ENCODE data around the gene PDE3A. TPM values are rescaled to one million over a fixed set of nuclear protein-coding genes. Genes with fewer than 3 reads are reported as not detected.

PDE3A gene
- total and polyA plus RNA-seq, 4 experiments from 2014 or later = not detected

DNA sequence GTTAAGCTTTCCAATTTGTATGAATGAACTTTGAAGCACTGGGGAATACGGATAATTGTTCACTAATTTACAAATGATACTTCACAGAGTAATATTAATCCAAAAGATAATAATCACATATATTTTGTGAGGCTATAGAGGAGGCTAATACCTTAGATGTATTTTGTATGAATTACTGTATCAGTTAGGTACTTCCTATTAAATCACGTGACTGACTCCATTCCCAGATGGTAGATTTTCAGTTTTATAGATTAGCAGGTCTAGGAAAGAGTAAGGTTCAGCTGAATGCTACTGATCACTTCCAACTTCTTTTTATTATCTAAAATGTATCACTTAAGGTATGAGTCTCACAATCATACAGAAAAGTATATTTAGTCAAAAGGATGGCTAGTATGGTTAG is 133.6 kb downstream of the PDE3A start:
- H3K4me1 Mint-ChIP-seq = no peaks in the 10 kb centered on the region
- Histone ChIP-seq H3K4me1 (ENCODE audit: insufficient read depth, low read length) (no peaks in the 10 kb centered on the region), H3K9me3 (ENCODE audit: control insufficient read depth in 1 of 2, low read length in 2 of 2) (no peaks in the 10 kb centered on the region), H3K27me3 (ENCODE audit: insufficient read depth, low read length) (no peaks in the 10 kb centered on the region), H3K4me3 (ENCODE audit: low read length in 2 of 2) (no peak overlapping the region), H3K27ac (ENCODE audit: low read depth, low read length) (no peak overlapping the region), H3K36me3 (ENCODE audit: insufficient read depth, low read length) (no peaks in the 10 kb centered on the region)
- ChIA-PET POLR2A (ENCODE audit: partially characterized antibody) (no interaction called here), CTCF (ENCODE audit: partially characterized antibody) (no interaction called here)
- H3K27ac Mint-ChIP-seq = no peak overlapping the region
- H3K9me3 Mint-ChIP-seq = peaks cover 0 to 2% (median 0%) of the 10 kb centered on the region in 8 donors
- intact Hi-C loops (cut with micrococcal nuclease) = no loop called here
- no peaks in the 10 kb centered on the region for H3K36me3 Mint-ChIP-seq
- no peaks in the 10 kb centered on the region for H3K27me3 Mint-ChIP-seq
- no peak for DNase-seq
- H3K4me3 Mint-ChIP-seq = no peak overlapping the region

DNA sequence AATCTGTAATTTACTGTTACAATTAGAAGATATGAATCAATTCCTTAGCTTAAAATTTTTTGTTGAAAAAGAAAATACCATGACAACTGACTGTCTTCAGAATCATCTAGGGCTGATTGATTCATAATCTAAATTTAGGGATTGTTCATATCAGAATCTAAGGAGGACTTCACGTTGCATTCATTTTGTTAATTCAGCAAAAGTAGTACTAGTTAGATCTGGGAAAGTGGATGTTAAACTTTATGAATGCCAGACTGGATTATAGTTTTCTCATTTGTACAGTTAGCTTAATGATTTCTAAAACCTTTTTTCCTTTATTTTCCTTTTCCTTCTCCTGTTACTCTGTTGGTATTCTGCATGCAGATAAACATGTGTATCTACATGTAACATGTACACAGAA is 135.5 kb downstream of the PDE3A start:
- DNase-seq = no peak
- Mint-ChIP-seq H3K9me3 (peaks cover 0 to 2% (median 0%) of the 10 kb centered on the region in 8 donors), H3K27ac (no peak overlapping the region), H3K4me3 (no peak overlapping the region), H3K36me3 (no peaks in the 10 kb centered on the region), H3K27me3 (no peaks in the 10 kb centered on the region), H3K4me1 (no peaks in the 10 kb centered on the region)
- CTCF ChIA-PET (ENCODE audit: partially characterized antibody) = no interaction called here
- no peaks in the 10 kb centered on the region for H3K27me3 ChIP-seq (ENCODE audit: insufficient read depth, low read length)
- intact Hi-C loops (cut with micrococcal nuclease) = no loop called here
- no peaks in the 10 kb centered on the region for H3K4me1 ChIP-seq (ENCODE audit: insufficient read depth, low read length)
- POLR2A ChIA-PET (ENCODE audit: partially characterized antibody) = no interaction called here
- H3K4me3 ChIP-seq (ENCODE audit: low read length in 2 of 2) = no peak overlapping the region
- H3K36me3 ChIP-seq (ENCODE audit: insufficient read depth, low read length) = no peaks in the 10 kb centered on the region
- H3K27ac ChIP-seq (ENCODE audit: low read depth, low read length) = no peak overlapping the region
- no peaks in the 10 kb centered on the region for H3K9me3 ChIP-seq (ENCODE audit: control insufficient read depth in 1 of 2, low read length in 2 of 2)

DNA sequence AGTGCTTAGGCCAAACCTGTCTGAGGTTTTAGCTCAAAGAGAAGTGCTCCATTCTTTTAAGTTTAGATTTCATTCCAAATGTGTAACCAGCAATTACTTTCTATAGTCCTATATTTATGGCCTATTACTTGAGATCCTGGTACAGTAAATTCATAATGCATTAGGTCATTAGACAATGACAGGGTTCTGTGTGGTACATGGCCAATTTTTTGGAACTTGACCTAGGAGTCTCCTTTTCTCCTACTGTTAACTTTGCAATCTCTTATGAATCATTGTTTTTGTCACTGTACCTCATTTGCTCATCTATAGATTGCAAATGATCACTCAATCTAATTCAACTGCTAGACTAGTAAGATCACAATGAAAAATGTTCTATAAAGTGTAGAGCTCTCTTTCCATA is 136.7 kb downstream of the PDE3A start:
- CTCF ChIA-PET (ENCODE audit: partially characterized antibody) = no interaction called here
- no peaks in the 10 kb centered on the region for H3K27me3 ChIP-seq (ENCODE audit: insufficient read depth, low read length)
- intact Hi-C loops (cut with micrococcal nuclease) = no loop called here
- Mint-ChIP-seq H3K4me3 (no peak overlapping the region), H3K27ac (no peak overlapping the region), H3K27me3 (no peaks in the 10 kb centered on the region), H3K9me3 (no peaks in the 10 kb centered on the region), H3K36me3 (no peaks in the 10 kb centered on the region), H3K4me1 (no peaks in the 10 kb centered on the region)
- H3K27ac ChIP-seq (ENCODE audit: low read depth, low read length) = no peak overlapping the region
- H3K9me3 ChIP-seq (ENCODE audit: control insufficient read depth in 1 of 2, low read length in 2 of 2) = no peaks in the 10 kb centered on the region
- no peak for DNase-seq
- H3K36me3 ChIP-seq (ENCODE audit: insufficient read depth, low read length) = no peaks in the 10 kb centered on the region
- H3K4me1 ChIP-seq (ENCODE audit: insufficient read depth, low read length) = no peaks in the 10 kb centered on the region
- no peak overlapping the region for H3K4me3 ChIP-seq (ENCODE audit: low read length in 2 of 2)
- POLR2A ChIA-PET (ENCODE audit: partially characterized antibody) = no interaction called here

DNA sequence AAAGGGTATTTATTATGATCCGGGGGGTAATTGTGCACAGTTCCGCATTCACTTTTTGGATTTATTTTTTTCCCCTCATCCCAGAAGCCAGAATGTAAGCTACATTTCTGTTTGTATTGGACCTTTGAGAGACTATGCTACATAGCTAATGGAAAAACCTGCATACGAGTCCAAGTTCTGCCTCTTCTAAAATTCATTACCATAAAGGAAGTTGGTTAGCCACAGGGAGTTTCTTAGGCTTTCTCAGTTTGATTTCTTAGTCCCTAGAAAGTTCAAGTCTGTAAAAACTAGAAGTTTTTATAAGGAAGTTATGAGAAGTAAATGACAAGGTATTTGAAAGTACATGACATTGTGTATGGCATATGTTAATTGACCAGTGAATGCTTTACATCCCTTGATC is 138.7 kb downstream of the PDE3A start:
- Histone ChIP-seq H3K4me3 (ENCODE audit: low read length in 2 of 2) (no peak overlapping the region), H3K4me1 (ENCODE audit: insufficient read depth, low read length) (no peaks in the 10 kb centered on the region), H3K9me3 (ENCODE audit: control insufficient read depth in 1 of 2, low read length in 2 of 2) (no peaks in the 10 kb centered on the region), H3K27ac (ENCODE audit: low read depth, low read length) (no peak overlapping the region), H3K27me3 (ENCODE audit: insufficient read depth, low read length) (no peaks in the 10 kb centered on the region), H3K36me3 (ENCODE audit: insufficient read depth, low read length) (no peaks in the 10 kb centered on the region)
- H3K4me1 Mint-ChIP-seq = no peaks in the 10 kb centered on the region
- no peaks in the 10 kb centered on the region for H3K36me3 Mint-ChIP-seq
- no peaks in the 10 kb centered on the region for H3K27me3 Mint-ChIP-seq
- intact Hi-C loops (cut with micrococcal nuclease) = no loop called here
- CTCF ChIA-PET (ENCODE audit: partially characterized antibody) = no interaction called here
- H3K4me3 Mint-ChIP-seq = no peak overlapping the region
- H3K27ac Mint-ChIP-seq = no peak overlapping the region
- no peaks in the 10 kb centered on the region for H3K9me3 Mint-ChIP-seq
- POLR2A ChIA-PET (ENCODE audit: partially characterized antibody) = no interaction called here
- DNase-seq = no peak

DNA sequence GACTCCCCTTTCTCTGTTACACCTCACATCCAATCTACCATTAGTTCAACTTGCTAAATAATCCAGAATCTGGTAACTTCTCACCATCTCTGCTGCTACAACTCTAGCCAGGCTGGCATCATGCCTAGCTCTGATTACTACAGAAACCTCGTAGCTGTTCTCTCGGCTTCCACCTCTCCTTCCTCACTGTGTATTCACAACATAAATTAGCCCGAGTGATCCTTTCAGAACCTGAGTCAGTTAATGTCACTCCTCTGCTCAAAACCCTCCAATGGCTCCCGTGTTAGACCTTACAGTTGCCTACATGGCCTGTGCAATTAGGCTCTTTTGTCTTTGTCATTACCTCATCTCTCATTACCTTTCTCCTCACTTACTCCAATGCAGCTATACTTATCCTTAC is 139.4 kb downstream of the PDE3A start:
- Histone ChIP-seq H3K27me3 (ENCODE audit: insufficient read depth, low read length) (no peaks in the 10 kb centered on the region), H3K4me1 (ENCODE audit: insufficient read depth, low read length) (no peaks in the 10 kb centered on the region), H3K9me3 (ENCODE audit: control insufficient read depth in 1 of 2, low read length in 2 of 2) (no peaks in the 10 kb centered on the region), H3K27ac (ENCODE audit: low read depth, low read length) (no peak overlapping the region), H3K4me3 (ENCODE audit: low read length in 2 of 2) (no peak overlapping the region), H3K36me3 (ENCODE audit: insufficient read depth, low read length) (no peaks in the 10 kb centered on the region)
- Mint-ChIP-seq H3K9me3 (no peaks in the 10 kb centered on the region), H3K27me3 (no peaks in the 10 kb centered on the region), H3K4me1 (no peaks in the 10 kb centered on the region), H3K36me3 (no peaks in the 10 kb centered on the region), H3K27ac (no peak overlapping the region), H3K4me3 (no peak overlapping the region)
- intact Hi-C loops (cut with micrococcal nuclease) = no loop called here
- no peak for DNase-seq
- POLR2A ChIA-PET (ENCODE audit: partially characterized antibody) = no interaction called here
- CTCF ChIA-PET (ENCODE audit: partially characterized antibody) = no interaction called here

DNA sequence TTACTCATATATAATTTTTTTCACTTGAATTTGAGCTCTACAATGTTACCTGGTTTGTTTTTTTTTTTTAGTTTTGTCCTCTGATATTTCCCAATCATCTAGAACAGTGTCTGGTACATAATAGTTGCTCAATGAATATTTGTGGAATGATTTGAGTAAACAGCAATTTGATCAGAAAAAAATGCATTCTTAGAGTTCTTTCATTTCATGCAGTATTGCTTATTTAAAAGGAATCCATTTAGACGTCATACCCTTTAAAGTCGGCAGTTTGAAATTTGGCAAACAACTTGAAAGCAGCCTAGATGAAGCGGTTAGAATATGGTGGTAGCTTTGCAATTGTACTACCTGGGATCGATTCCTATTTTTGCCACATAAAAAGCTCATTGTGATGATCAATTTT is 140.0 kb downstream of the PDE3A start:
- H3K4me3 Mint-ChIP-seq = no peak overlapping the region
- Histone ChIP-seq H3K9me3 (ENCODE audit: control insufficient read depth in 1 of 2, low read length in 2 of 2) (no peaks in the 10 kb centered on the region), H3K4me3 (ENCODE audit: low read length in 2 of 2) (no peak overlapping the region), H3K36me3 (ENCODE audit: insufficient read depth, low read length) (no peaks in the 10 kb centered on the region), H3K27ac (ENCODE audit: low read depth, low read length) (no peak overlapping the region), H3K4me1 (ENCODE audit: insufficient read depth, low read length) (no peaks in the 10 kb centered on the region), H3K27me3 (ENCODE audit: insufficient read depth, low read length) (no peaks in the 10 kb centered on the region)
- no peak for DNase-seq
- no peaks in the 10 kb centered on the region for H3K27me3 Mint-ChIP-seq
- H3K36me3 Mint-ChIP-seq = no peaks in the 10 kb centered on the region
- no peak overlapping the region for H3K27ac Mint-ChIP-seq
- intact Hi-C loops (cut with micrococcal nuclease) = no loop called here
- H3K4me1 Mint-ChIP-seq = no peaks in the 10 kb centered on the region
- ChIA-PET POLR2A (ENCODE audit: partially characterized antibody) (no interaction called here), CTCF (ENCODE audit: partially characterized antibody) (no interaction called here)
- no peaks in the 10 kb centered on the region for H3K9me3 Mint-ChIP-seq

DNA sequence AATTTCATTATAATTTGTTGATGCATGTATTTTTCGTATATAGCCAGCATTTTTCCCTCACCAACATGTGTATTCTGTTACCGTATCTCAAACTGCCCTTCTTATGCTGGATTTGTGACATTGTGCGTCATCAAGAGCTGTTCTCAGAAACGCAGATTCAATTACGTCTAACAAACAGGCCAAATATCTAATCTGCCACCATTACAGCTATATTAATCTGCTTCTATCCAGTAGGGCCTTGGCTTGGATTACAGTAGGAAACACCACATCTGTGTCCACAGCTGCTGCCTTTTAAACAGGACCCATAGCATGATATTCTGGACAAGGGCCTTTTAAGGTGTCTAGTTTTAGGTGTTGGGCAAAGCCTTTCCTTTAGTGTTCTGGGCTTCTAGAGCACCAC is 140.6 kb downstream of the PDE3A start:
- Mint-ChIP-seq H3K36me3 (no peaks in the 10 kb centered on the region), H3K27ac (no peak overlapping the region), H3K9me3 (no peaks in the 10 kb centered on the region), H3K4me3 (no peak overlapping the region), H3K27me3 (no peaks in the 10 kb centered on the region), H3K4me1 (no peaks in the 10 kb centered on the region)
- Histone ChIP-seq H3K4me1 (ENCODE audit: insufficient read depth, low read length) (no peaks in the 10 kb centered on the region), H3K27me3 (ENCODE audit: insufficient read depth, low read length) (no peaks in the 10 kb centered on the region), H3K4me3 (ENCODE audit: low read length in 2 of 2) (no peak overlapping the region), H3K9me3 (ENCODE audit: control insufficient read depth in 1 of 2, low read length in 2 of 2) (no peaks in the 10 kb centered on the region), H3K36me3 (ENCODE audit: insufficient read depth, low read length) (no peaks in the 10 kb centered on the region), H3K27ac (ENCODE audit: low read depth, low read length) (no peak overlapping the region)
- ChIA-PET CTCF (ENCODE audit: partially characterized antibody) (no interaction called here), POLR2A (ENCODE audit: partially characterized antibody) (no interaction called here)
- no peak for DNase-seq
- intact Hi-C loops (cut with micrococcal nuclease) = no loop called here

DNA sequence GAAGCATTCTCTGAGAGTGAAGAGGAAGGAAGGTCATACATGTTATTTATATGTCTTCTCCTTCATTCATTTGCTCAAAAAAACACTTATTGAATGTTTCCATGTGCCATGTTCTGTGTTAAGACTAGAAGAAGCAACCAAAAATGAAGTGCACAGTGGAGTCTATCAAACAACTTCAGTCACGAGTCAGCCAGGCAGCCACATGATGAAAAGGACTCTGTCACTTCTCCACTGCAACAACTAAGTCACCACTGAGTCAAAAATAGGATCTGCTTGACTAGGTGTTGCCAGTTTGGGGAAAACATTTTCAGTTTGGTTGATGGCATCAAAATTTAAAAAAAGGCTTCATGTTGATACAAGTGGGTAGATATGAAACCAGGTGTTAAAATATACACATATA is 142.5 kb downstream of the PDE3A start:
- Mint-ChIP-seq H3K4me1 (no peaks in the 10 kb centered on the region), H3K27ac (no peak overlapping the region), H3K4me3 (no peak overlapping the region), H3K36me3 (no peaks in the 10 kb centered on the region), H3K9me3 (no peaks in the 10 kb centered on the region), H3K27me3 (no peaks in the 10 kb centered on the region)
- Histone ChIP-seq H3K4me1 (ENCODE audit: insufficient read depth, low read length) (no peaks in the 10 kb centered on the region), H3K27me3 (ENCODE audit: insufficient read depth, low read length) (no peaks in the 10 kb centered on the region), H3K4me3 (ENCODE audit: low read length in 2 of 2) (no peak overlapping the region), H3K27ac (ENCODE audit: low read depth, low read length) (no peak overlapping the region), H3K9me3 (ENCODE audit: control insufficient read depth in 1 of 2, low read length in 2 of 2) (no peaks in the 10 kb centered on the region), H3K36me3 (ENCODE audit: insufficient read depth, low read length) (no peaks in the 10 kb centered on the region)
- intact Hi-C loops (cut with micrococcal nuclease) = no loop called here
- ChIA-PET CTCF (ENCODE audit: partially characterized antibody) (no interaction called here), POLR2A (ENCODE audit: partially characterized antibody) (no interaction called here)
- DNase-seq = no peak
